ENCODE measurements around the gene RCOR3. TPM values are rescaled to one million over a fixed set of nuclear protein-coding genes. Genes with fewer than 3 reads are reported as not detected.

RCOR3 gene
- total RNA-seq, 1 experiment from 2014 or later = 12.7 TPM

- ChIA-PET POLR2A (ENCODE audit: unreplicated experiment) (no interaction called here), CTCF (no interaction called here)
- Histone ChIP-seq H3K9me3 (ENCODE audit: low read length) (no peaks in the 10 kb centered on the region), H3K9me2 (replicated peaks; ENCODE audit: low read length) (no peaks in the 10 kb centered on the region), H3K27ac (ENCODE audit: low read length) (no peak overlapping the region), H4K20me1 (ENCODE audit: low read length) (no peaks in the 10 kb centered on the region), H3K9ac (ENCODE audit: low read length) (no peak overlapping the region), H3K79me2 (ENCODE audit: low read length) (no peaks in the 10 kb centered on the region), H3K4me3 (ENCODE audit: low read length) (no peak overlapping the region), H3K27me3 (ENCODE audit: low read length) (no peaks in the 10 kb centered on the region), H3K4me1 (ENCODE audit: insufficient read depth, low read length) (peaks cover 36% of the 10 kb centered on the region), H3K36me3 (ENCODE audit: low read depth, low read length) (no peaks in the 10 kb centered on the region), H2AFZ (ENCODE audit: low read length) (no peak overlapping the region), H3K4me2 (ENCODE audit: low read length) (no peak overlapping the region), H3F3A (ENCODE audit: low read length, unreplicated experiment) (no peaks in the 10 kb centered on the region)
- no peak for ATAC-seq
- TF ChIP-seq EZH2 (IDR thresholded peaks at IDR 0.05; ENCODE audit: low read length, unreplicated experiment) = no peak
- TF ChIP-seq EZH2phosphoT487 (IDR thresholded peaks at IDR 0.05; ENCODE audit: borderline replicate concordance, low read length) = no peak
- TF ChIP-seq CTCF (conservative IDR thresholded peaks at IDR 0.05; ENCODE audit: low read depth, low read length) = no peak
- BruUV-seq (replicated peaks) = no TSS peak
- DNase-seq = no peak
- intact Hi-C loops (cut with micrococcal nuclease) = no loop called here
Measured at GRCh38 chr1:211332830-211333229, 73.7 kb downstream of the RCOR3 start.

GRCh38 chr1:211333906-211334305, 74.7 kb downstream of the RCOR3 start:
- POLR2A ChIA-PET (ENCODE audit: unreplicated experiment) = no interaction called here
- no peaks in the 10 kb centered on the region for H4K20me1 ChIP-seq (ENCODE audit: low read length)
- no peaks in the 10 kb centered on the region for H3K27me3 ChIP-seq (ENCODE audit: low read length)
- ATAC-seq = no peak
- no peaks in the 10 kb centered on the region for H3K79me2 ChIP-seq (ENCODE audit: low read length)
- H3F3A ChIP-seq (ENCODE audit: low read length, unreplicated experiment) = no peaks in the 10 kb centered on the region
- H3K9me2 ChIP-seq (replicated peaks; ENCODE audit: low read length) = no peaks in the 10 kb centered on the region
- no peak overlapping the region for H2AFZ ChIP-seq (ENCODE audit: low read length)
- CTCF ChIA-PET = no interaction called here
- H3K4me2 ChIP-seq (ENCODE audit: low read length) = no peak overlapping the region
- intact Hi-C loops (cut with micrococcal nuclease) = no loop called here
- peaks cover 34% of the 10 kb centered on the region for H3K4me1 ChIP-seq (ENCODE audit: insufficient read depth, low read length)
- H3K9me3 ChIP-seq (ENCODE audit: low read length) = no peaks in the 10 kb centered on the region
- H3K4me3 ChIP-seq (ENCODE audit: low read length) = no peak overlapping the region
- no peak for DNase-seq
- no peaks in the 10 kb centered on the region for H3K36me3 ChIP-seq (ENCODE audit: low read depth, low read length)
- TF ChIP-seq EZH2phosphoT487 (IDR thresholded peaks at IDR 0.05; ENCODE audit: borderline replicate concordance, low read length) = no peak
- no peak for TF ChIP-seq CTCF (conservative IDR thresholded peaks at IDR 0.05; ENCODE audit: low read depth, low read length)
- no peak for TF ChIP-seq EZH2 (IDR thresholded peaks at IDR 0.05; ENCODE audit: low read length, unreplicated experiment)
- no peak overlapping the region for H3K27ac ChIP-seq (ENCODE audit: low read length)
- no TSS peak for BruUV-seq (replicated peaks)
- no peak overlapping the region for H3K9ac ChIP-seq (ENCODE audit: low read length)

- Histone ChIP-seq H3K9ac (ENCODE audit: low read length) (no peak overlapping the region), H2AFZ (ENCODE audit: low read length) (no peak overlapping the region), H3K4me1 (ENCODE audit: insufficient read depth, low read length) (peaks cover 27% of the 10 kb centered on the region), H3K4me3 (ENCODE audit: low read length) (no peak overlapping the region), H3K27me3 (ENCODE audit: low read length) (no peaks in the 10 kb centered on the region), H4K20me1 (ENCODE audit: low read length) (no peaks in the 10 kb centered on the region), H3K4me2 (ENCODE audit: low read length) (no peak overlapping the region), H3K36me3 (ENCODE audit: low read depth, low read length) (no peaks in the 10 kb centered on the region), H3K9me2 (replicated peaks; ENCODE audit: low read length) (no peaks in the 10 kb centered on the region), H3K9me3 (ENCODE audit: low read length) (no peaks in the 10 kb centered on the region), H3K79me2 (ENCODE audit: low read length) (no peaks in the 10 kb centered on the region), H3F3A (ENCODE audit: low read length, unreplicated experiment) (no peaks in the 10 kb centered on the region), H3K27ac (ENCODE audit: low read length) (no peak overlapping the region)
- TF ChIP-seq EZH2 (IDR thresholded peaks at IDR 0.05; ENCODE audit: low read length, unreplicated experiment) (no peak), EZH2phosphoT487 (IDR thresholded peaks at IDR 0.05; ENCODE audit: borderline replicate concordance, low read length) (no peak), CTCF (conservative IDR thresholded peaks at IDR 0.05; ENCODE audit: low read depth, low read length) (no peak)
- DNase-seq = peak; percentile 53
- ChIA-PET POLR2A (ENCODE audit: unreplicated experiment) (no interaction called here), CTCF (no interaction called here)
- intact Hi-C loops (cut with micrococcal nuclease) = no loop called here
- peak; percentile 25; the same call in 1 of the 2 replicates for ATAC-seq
- BruUV-seq (replicated peaks) = no TSS peak
Measured at GRCh38 chr1:211334986-211335385, 75.8 kb downstream of the RCOR3 start.

Data from PC-3 (cell line).